HG02840 (cell line): ENCODE results near the gene CFAP92.

Source experiments
- ATAC-seq: cut with Tn5 transposase; IDR thresholded peaks from one replicate; pipeline ENCODE4 v1.9.1; 2021; ENCODE audit warnings: mild to moderate bottlenecking, moderate library complexity, moderate number of reproducible peaks; ENCODE audit not compliant: unreplicated experiment, low FRiP score

Gene CFAP92

DNA sequence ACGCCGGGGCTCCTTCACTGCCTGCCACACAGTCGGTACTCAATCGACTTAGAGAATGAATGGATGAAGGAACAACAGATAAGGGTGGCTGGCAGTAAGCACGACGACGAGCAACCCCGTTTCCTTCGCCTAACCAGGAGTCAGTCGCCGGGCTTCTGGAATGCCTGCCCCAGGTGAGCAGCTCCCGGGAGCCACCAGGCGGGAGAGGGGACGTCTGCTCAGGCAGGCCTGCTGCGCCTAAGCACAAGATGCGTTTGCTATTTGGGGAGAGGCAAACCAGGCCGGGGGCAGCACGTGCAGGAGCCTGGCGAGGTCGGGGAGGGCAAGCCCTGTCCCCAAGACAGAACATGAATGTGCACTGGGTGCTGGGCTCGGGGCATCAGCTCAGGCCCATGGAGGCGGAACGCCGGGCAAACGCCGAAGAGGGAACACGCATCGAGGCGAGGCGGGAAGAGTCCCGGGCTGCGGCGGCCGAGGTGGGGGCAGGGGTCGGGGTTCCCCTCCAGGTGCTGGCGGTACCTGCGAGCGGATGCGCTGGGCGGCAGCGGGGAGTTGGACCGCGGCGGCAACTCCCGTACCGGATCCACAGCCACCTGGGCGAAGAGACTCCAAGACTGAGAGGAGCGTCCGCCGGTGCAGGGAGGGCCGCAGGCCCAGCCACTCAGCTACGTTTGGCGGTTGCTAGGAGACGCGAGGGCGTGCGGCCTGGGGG lies at the start of gene CFAP92:
TSS of gene CFAP92 (minus strand) at position 616 of the 712 bp plus-strand sequence. CDS start 772 bp downstream, outside the sequence.
- peak; percentile 58 for ATAC-seq

GRCh38 chr3:129040579-129041300 lies 46.9 kb upstream of the CFAP92 start:
- no peak for ATAC-seq

DNA sequence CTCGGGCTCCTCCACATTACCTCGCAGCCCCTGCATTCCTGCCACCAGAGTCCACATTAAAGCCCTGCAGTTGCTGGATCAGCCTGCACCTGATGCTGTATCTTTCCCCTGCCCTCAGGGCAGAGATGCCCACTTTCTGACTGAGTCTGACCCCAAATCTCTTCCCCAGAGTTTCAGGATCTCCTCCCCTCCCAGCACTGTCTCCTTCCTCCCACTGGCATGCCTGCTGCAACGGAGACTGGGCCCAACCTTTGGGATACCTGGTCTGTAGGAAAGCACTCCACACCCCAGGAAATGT lies 46.1 kb upstream of the CFAP92 start:
- ATAC-seq = no peak

- ATAC-seq = no peak
Measured at GRCh38 chr3:129039271-129040038, 45.6 kb upstream of the CFAP92 start.

DNA sequence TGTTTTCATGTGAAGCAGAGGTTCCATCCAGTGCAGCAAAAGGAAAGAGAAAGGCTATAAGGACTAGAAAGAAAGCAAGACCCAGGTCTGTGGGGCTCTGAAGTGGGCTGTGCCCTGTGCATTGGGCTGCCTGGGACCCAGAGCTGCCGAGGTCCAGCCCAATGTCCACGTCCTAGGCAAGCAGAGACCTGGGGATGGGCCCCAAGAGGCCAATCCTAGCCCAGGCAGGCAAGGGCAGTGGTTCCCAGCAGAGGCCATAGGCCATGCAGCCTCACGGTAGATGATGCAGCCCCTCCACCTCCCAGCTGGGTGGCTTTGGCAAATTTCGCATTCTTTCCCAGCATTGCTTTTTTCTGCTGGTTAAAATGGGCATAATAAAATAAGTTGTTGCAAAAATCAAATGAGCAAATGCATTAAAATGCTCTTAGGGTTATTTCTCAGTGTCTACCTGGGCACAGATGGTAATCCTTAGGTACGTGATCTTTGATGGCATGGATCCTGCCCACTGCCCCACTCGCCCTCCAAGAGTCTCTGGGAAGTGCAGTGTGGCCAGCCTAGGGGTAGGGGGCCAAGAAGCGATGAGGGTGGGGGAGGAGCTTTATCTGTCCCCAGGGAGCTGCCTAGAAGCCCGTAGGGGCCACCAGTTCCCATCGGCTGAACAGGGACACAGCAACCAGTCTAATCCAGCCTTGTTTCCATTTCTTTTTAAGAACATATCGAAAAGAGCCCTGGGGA lies 44.4 kb upstream of the CFAP92 start:
- no peak for ATAC-seq

DNA sequence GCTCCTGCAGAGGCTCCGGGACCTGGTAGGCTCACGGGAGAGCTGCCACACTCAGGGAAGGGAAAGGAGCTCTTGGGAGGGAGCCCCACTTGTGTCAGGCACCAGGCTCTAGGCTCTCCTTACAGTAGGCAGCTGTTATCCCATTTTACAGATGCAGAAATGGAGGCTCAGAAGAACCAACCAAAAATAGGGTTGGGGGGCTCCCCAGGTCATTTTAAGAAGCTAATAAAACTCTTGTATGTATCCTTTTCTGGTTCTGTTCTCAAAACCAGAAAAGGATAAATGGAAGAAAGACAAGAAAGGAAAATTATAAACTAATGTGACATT lies 43.2 kb upstream of the CFAP92 start:
- no peak for ATAC-seq

- no peak for ATAC-seq
Measured at GRCh38 chr3:129036222-129037092, 42.6 kb upstream of the CFAP92 start.

DNA sequence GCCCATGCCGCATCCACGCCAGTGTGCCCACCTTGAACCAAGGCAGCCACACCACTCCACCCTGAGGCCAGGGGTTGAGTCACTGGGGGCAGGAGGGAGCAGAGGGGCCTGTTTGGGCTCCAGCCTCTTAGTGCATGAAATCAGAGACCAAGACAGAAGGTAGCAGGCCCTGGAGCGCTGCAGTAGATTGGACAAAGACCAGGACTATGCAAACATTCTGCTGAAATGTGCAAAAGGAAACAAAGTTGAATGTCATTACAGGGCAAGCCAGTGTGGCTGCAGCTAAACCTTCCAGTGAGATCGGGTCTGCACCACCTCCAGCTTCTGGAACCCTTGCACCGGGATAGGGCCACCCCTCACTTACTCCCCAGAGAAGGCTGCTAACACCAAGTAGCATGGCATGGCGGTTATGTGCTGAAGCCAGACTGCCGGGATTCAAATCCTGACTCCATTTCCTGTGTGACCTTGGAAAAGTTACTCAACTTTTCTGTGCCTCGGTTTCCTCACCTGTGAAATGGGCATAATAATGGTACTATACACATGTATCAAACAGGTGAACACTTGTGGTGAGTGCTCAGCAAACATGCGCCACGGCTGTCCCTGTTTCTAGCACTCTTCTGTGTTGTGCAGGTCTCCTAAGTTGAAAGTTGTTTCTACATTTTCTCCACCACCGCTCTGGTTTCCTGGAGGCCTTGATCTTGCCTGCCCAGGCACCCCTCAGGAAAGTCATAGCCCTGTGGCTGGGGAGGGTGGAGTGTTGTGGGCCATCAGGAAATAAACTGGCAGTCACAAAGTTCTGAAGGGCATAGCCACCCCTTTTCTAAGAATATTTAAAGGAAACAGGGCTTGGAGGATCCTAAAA lies 41.7 kb upstream of the CFAP92 start:
- ATAC-seq = no peak

DNA sequence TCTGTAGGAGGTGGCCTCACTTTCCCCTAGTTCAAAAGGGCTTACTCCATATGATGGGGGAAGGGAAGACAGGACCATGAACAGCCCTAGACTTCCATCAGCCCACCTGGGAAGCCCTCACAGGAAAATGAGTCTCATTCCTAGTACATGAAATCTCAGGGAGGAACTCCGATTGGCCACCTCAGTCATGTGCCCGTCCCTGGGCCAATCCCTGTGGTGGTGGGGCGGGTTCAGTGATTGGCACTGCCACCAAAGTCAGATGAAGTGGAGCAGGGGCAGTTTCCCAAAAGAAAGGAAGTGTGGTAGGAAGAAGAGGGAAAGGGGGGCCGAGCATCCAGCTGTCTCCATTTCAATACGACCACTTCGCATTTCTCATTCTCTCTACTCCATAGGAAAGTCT lies 40.8 kb upstream of the CFAP92 start:
- no peak for ATAC-seq

- ATAC-seq = no peak
Measured at GRCh38 chr3:129033633-129034321, 39.9 kb upstream of the CFAP92 start.

- ATAC-seq = no peak
Measured at GRCh38 chr3:129033151-129033550, 39.3 kb upstream of the CFAP92 start.

- no peak for ATAC-seq
Measured at GRCh38 chr3:129032716-129033115, 38.8 kb upstream of the CFAP92 start.

- ATAC-seq = no peak
Measured at GRCh38 chr3:129031476-129032215, 37.8 kb upstream of the CFAP92 start.

GRCh38 chr3:129030611-129031010 lies 36.7 kb upstream of the CFAP92 start:
- ATAC-seq = no peak

- ATAC-seq = no peak
Measured at GRCh38 chr3:129028866-129029265, 35.0 kb upstream of the CFAP92 start.

DNA sequence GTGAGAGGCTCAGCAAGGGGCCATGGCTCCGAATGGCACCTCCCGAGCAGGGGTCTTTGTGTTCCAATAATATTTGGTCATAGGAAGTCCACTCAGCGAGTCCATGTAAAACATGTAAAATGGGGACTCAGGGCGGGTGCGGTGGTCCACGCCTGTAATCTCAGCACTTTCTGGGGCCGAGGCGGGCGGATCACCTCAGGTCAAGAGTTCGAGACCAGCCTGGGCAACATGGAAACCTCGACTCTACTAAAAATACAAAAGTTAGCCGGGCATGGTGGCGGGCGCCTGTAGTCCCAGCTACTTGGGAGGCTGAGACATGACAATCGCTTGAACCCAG lies 33.6 kb upstream of the CFAP92 start:
- ATAC-seq = no peak

GRCh38 chr3:129026728-129027543 lies 33.1 kb upstream of the CFAP92 start:
- peak; percentile 95 for ATAC-seq
